GM20431 (cell line): Measurements from ENCODE around the gene IGFL4.

Experiments
- in situ Hi-C: fragments of 300-500 bp; cut with MseI, MboI; formaldehyde crosslinking; loops from one replicate; pipeline ENCODE4 v1.15.0; 2020; ENCODE audit warnings: low sequenced_read_pairs; ENCODE audit not compliant: unreplicated experiment

IGFL4 gene

DNA sequence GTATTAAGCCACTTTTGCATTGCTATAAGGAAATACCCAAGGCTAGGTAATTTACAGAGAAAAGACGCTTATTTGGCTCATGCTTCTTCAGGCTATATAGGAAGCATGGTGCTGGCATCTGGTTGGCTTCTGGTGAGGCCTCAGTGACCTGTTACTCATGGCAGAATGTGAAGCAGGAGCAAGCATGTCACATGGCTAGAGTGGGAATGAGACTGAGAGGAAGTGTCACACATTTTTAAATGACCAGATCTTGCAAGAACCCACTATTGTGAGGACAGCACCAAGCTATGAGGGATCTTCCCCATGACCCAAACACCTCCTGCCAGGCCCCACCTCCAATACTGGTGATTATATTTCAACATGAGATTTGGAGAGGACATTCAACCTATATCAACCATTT lies 25.7 kb upstream of the IGFL4 start:
- in situ Hi-C loops: no loop called here

DNA sequence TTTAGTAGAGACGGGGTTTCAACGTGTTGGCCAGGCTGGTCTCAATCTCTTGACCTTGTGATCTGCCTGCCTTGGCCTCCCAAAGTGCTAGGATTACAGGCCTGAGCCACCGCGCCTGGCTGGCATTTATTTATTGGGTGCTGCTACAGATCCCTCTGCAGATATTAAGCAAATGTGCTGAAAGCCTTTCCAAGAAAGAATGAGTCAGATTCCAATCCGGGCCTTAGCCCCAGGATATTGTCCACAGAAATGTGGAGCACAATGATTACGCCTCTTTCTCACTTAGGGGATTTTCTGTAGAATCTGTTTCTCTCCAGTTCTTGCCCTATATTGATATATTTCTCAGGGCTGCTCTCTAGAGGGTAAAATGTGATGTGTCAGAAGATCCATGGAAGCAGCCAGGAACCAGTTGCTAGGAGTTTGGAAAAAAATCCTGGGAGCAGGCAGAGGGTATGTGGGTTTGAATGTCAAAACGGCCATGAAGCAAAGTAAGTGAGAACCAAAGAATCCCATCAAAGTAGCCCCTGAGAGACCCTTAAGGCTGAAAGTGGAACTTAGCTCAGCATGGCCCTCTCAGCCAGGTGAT lies 24.8 kb upstream of the IGFL4 start:
- in situ Hi-C loops: no loop called here

DNA sequence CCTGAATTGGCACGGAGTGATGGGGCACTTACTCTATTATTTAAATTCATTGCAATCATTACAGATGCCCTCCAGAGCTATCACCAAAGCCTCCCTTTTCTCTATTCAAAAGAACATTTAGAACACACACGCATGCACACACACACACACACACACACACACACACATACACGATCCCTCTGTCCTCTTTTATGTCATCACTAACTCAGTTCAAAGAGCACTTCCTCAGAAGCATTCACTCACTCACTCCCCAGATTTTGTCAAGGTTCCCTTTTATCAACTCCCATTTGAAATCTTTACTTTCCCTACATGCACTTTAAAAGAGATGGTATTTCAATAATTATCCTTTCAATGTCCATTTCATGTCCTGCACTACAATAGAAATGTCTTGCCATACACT lies 22.4 kb upstream of the IGFL4 start:
- in situ Hi-C loops: no loop called here

DNA sequence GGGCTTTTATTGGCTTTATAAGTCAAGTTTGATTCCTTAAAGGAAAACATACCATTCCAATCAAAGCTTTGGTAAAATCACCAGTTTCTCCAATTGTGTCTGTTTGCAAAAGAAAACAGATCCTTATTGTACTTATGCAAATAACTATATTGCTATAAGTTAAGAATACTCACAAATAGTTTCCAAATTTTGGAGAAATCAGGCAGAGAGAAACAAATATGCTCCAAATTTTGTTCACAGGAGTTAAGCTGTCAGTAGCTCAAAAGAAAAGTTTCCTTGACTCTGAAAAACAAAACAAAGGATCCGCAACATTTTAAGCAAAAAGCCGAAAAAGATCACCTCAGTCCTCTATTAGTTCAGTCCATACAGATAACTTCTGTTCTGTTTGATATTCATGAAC lies 19.2 kb upstream of the IGFL4 start:
- in situ Hi-C loops: no loop called here

DNA sequence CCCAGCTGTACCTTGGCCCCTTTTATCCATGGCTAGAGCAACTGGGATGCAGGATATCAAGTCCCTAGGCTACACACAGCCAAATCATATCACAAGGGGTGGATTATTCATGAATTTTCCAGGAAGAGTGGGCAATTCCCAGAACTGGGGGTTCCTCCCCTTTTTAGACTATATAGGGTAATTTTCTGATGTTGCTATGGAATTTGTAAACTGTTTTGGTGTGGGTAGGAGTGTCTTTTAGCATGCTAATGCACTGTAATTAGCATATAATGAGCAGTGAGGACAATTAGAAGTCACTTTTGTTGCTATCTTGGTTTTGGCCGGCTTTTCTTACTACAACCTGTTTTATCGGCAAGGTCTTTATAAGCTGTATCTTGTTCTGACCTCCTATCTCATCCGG lies 18.0 kb upstream of the IGFL4 start:
- in situ Hi-C loops: no loop called here

DNA sequence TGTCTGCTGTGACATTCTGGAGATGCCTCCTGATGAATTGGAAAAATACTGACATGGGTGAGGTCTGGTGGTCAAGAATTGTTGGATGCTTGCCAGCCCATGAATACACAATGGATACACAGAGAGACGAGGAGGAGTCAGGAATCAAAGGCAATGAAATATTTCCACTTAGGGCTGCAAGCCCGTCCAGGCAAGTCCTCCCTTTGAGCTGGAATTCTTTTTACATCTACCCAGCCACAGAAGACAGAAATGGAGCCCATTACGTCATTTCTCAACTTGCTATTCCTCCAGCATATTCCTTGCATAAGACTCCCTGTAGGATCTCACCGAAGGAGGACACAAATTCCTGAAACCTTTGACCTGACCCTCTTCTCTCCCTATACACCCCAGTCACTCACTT lies 15.7 kb upstream of the IGFL4 start:
- in situ Hi-C loops: no loop called here

DNA sequence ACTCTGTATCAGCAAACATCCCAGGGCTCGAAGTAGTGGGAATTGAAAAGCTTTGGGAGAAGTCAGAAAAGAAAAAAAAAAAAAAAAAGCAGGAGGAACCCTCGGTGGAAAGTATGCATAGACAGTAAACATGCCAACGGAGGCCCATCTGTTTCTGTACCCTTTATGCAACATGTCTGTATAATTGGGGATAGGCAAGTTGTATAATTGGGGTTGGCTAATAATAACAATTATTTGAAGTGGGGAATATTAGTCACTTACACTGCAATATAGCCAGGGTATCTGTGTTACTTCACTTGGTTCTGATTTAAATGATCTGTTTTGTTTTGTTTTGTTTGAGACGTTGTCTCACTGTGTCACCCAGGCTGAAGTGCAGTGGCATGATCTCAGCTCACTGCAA lies 12.1 kb upstream of the IGFL4 start:
- in situ Hi-C loops: no loop called here

DNA sequence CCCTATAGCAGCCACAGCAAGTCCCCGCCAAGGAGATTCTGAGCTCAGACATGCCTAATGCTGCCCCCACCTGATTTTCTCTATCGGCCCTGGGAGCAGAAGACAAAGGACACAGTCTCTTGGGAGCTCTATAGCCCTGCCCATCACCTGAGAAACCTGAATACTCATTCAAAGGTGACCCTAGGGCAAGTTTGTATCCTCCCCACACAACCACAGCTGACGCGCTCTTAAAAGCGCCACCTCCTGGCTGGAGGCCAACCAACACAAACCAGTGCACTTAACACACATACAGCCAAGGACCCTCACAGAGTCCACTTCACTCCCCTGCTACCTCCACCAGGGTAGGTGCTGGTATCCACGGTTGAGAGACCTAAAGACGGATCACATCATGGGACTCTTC lies 8.8 kb upstream of the IGFL4 start:
- in situ Hi-C loops: no loop called here

DNA sequence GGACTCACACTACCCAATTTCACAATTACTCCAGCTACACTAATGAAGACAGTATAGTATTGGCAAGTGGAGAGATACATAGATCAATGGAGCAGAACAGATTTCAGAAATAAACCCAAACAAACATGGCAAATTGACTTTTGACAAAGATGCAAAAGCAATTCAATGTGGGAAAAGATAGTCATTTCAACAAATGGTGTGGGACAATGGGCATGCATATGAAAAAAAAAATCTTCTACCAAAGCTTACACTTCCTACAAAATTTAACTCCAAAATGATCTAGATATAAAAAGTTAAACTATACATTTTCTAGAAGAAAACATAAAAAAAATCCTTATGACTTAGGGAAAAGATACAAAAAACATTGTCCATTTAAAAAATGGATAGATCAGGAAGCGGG lies 2.7 kb upstream of the IGFL4 start:
- in situ Hi-C loops: no loop called here

DNA sequence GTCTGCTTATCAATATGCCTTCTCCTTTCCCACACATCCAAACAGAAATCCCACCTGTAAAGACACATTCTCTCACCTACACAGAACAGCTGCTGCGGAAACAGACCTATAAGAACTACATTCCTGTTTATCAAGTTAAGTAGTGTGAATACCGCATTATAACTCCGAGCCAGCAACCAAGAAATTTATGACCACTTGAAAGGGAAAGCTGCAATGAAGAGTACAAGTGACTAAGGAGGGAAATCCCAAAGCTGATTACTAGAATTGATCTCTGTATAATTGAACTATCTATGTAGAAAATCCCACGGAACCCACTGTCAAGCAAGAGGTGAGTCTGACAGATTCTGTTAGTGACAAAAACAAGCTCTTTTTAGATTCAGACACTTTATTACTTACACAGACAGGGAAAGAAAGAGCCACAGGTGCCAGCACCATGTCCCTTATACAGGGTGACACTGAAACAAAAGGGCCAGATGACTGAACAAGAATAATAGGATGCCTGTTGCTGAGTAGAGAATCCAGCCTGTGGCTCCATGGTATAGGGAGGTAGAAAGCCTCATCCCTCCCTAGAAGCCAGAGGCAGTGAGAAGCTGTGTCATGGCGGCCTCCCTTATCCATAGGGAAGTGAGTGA lies 1.6 kb upstream of the IGFL4 start:
- in situ Hi-C loops: no loop called here

DNA sequence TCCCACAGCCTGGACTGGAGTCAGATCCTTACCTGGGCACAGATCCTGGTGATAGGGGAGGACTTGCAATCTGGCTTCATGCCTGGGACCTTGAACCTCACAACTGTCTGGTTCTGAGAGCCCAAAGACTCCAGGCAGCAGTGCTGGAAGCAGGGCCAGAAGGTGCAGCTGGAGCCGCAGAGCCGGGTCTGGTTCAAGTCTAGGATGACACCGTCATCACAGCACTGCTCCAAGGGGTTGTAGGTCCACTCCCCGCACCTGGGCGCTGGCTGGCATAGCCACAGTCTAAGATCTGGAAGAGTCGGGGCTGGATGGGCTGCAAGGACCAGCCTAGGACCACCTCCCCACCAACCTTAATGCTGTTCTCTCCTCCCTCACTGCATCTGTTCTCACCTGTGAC lies 677 bp downstream of the IGFL4 start:
- in situ Hi-C loops: no loop called here

DNA sequence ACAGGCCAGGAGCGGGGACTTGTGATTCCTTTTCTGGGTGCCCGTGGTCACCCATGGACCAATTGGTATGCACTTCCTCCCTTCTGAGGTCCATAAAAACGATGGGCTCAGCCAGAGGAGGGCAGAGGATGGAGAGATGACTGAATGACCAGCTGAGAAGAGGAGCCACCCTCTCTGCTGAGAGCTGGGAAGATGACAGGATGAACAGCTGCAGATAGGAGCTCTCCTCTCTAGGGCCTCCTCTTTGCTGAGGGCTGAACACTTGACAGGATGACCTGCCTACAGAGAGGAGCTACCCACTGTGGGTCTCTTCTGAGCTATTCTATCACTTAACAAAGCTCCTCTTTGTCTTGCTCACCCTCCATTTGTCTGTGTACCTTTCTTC lies 4.1 kb downstream of the IGFL4 start:
- in situ Hi-C loops: no loop called here

DNA sequence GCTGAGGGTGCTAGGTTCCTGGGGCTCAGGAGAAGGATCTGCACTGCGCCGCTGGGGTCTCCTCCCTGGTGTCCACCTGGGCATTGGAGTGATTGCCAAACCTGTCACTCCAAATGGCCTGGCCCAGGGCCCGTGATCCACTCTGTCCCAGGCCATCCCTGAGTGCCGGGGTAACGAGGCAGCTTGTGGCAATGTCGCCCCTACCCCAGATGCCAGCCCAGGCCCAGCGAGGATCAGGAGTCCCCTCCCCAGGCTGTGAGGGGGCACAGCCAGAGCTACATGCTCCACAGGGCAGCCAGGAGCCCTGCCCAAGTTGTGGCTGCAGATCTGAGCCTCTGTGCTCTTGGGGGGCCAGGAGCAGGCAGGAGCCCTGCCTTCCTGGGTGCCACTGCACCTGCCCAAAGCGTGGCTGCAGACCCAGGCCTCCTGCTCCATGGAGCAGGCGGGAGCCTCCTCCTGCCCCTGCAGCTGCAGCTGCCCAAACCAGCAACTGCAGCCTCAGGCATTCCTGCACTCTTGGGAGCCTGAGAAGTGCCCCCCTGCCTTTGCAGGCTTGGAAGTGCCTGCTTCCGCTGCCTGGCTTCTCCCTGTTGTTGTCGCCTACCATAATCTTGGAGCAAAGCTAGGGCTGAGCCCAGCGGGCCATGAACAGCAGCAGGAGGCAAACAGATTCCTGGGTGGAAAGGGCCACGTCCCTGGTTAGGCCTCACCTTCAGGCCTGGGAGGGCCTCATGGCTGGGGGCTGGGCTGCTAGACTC lies 4.6 kb downstream of the IGFL4 start:
- in situ Hi-C loops: no loop called here

DNA sequence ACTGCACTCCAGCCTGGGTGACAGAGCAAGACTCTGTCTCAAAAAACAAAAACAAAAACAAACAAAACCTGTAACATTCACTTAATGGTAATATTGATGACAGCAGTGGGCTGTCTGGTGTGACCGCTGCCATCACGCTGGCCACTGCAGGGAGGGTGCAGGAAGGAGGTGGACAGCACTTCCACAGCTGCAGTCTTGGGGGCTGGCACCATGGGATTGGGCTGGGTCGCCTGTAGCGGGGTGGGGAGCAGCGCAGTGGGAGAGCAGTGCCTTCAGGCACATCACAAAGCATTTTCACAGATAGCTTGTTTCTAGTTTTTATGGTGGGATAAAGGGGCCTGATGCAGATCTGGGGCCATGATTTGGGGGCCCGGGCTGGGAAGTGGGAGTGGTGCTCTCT lies 5.3 kb downstream of the IGFL4 start:
- in situ Hi-C loops: no loop called here

DNA sequence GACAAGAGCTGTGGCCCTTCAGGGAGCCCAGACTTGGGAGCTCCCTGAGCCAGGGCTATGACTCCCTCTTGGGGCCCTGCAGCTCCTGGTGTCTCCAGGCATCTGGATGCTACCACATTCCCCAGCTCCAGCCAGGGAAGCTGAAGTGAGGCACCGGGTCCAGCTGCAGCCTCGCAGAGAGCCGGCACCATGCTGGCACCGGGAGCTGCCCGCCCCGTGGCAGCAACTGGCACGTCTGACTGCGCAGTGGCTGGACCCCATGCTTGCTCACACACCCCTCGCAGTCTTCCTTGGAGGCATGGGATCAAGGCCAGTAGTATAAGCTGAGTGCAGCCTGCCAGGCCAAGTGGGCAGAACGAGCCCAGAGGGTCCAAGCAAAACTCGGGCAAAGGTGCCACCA lies 7.4 kb downstream of the IGFL4 start:
- in situ Hi-C loops: no loop called here

DNA sequence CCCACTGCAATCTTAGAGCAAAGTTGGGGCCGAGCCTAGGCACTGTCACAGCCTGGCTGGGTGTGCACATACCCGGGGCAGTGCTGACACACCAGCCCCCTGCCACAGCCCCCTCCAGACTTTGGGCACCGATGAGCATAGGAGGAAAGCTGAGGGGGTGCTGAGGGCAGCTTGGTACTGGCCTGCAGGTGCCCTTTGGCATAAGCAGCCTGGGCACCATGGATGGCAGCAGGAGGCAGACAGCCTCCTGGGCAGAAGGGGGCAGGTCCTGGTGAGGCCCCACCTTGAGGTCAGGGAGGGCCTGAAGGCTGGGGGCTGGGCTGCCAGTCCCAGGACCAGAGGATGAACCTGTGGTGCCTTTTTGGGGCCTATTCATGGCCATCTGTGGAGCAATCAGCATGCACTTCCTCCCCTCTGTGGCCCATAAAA lies 8.2 kb downstream of the IGFL4 start:
- in situ Hi-C loops: no loop called here

DNA sequence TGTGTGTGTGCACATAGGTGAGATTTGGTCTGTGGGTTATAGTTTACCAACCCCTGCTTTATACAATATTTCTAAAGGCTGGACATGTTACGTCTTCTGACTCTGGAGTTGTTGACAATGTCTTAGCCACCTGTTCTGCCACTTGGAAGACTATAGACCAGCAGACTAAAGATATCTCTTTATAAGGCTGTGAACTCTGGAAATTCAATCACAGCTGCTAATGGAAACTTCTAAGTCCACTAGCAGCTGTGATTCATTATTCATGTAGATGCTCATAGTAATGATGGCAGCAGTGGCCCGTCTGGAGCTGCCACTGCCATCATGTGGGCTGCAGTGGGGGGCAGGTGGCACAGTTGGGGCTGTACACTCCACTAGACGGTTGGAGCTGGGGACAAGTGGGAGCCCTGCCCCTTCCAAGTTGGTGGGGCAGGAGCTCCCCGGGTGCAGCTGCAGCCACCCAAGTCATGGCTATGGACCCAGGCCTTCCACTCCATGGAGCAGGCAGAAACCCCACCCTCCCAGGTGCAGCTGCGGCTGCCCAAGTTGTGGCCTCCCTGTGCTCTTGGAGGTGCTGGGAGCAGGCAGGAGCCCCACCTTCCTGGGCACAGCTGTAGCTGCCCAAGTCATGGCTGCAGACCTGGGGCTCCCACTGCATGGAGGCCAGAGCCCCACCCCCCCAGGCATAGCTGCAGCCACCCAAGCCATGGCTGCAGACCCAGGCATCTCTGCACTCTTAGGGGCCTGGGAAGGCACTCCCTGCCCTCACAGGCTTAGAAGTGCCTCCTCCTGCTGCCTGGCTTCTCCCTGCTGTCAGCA lies 8.8 kb downstream of the IGFL4 start:
- in situ Hi-C loops: no loop called here

DNA sequence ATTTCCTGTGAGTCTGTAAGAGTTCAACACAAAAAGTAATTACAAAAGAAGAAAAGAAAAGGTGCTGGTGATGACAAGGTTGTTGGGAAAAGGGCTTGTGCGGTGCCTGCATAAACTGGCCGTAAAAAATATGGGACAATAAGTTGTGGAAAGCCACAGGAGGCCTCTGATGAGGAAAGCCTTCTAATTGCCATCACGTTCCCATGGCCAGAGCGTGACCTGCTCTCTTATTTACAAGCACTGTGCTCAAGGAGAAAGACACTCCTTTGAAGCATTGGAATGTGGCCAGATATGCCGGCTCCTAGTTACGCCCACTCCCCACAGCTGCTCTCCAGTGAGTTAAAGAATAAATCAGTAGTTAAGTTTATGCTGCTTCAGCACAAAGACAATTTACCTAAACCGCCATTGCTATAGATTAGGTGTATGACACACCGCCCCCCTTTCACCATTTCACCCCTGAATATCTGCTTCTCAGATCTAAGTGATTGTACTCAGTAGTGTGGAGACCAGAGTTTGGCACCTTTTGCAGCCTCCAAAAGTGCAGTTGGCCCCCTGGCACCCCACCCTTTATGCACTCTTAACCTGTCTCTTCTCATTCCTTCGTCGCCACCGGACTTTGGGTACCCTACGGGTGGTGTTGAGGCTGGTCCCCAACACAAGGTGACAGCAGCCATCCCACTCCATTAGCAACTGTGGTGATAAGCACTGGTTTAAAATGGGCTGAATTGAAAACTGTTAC lies 9.8 kb downstream of the IGFL4 start:
- in situ Hi-C loops: no loop called here

DNA sequence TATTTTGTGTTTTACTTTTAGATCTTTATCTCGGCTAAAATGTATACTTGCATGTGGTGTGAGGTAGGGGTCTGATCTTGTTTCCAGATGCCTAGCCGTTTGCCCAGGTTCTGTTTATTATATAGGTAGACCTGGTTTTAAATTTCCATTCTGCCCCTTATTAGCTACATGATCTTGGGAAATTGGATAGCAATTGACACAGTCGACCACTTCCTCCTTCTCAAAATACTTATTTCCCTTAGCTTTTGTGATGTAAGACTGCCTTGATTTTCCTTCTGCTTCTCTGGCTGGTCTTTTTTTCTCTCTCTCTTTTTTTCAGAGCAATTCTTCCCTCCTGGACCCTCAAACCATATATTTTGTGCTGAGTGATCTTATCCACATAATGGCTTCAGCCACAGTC lies 15.0 kb downstream of the IGFL4 start:
- in situ Hi-C loops: no loop called here

DNA sequence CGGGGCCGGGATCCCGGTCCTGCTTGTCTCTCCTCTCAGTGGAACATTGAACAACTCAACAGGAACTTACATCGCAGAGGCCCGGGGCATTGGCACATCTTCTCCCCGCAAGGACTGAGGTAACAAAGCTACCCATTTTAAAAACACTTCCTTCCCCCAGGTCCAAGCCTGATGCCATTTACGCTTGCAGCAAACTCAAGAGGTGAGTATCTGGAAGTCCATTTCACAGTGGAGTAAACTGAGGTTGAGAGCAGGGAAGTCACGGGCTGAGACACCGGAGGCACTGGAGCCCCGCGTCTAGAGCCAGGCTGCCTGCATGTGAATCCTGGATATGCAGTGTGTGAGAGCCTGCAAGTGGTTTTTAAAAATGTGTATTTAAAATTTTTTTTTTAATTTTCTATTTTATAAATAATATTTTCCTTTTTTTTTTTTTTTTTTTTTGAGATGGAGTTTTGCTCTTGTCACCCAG lies 17.5 kb downstream of the IGFL4 start:
- in situ Hi-C loops: no loop called here
